Ovary (tissue), 9 donors: ENCODE data around the gene NPRL2. TPM values are rescaled to one million over a fixed set of nuclear protein-coding genes. Genes with fewer than 3 reads are reported as not detected.
A peak's percentile ranks its signal among the peaks of the same experiment; 100 is the strongest.

ENCODE experiments used
- DNase-seq, 5 donors: peaks; one replicate each; pipeline ENCODE4 v3.0.0-alpha.2; 2019 to 2020
- H3K27ac ChIP-seq, 2 donors: fragments of 200-600 bp; one replicate each; pipeline versions ENCODE4 v1.5.1 to v1.8.0; 2019 to 2022
- H3K27me3 ChIP-seq: fragments of 200-600 bp; one replicate; pipeline ENCODE4 v1.8.0; 2022
- H3K36me3 ChIP-seq: fragments of 200-600 bp; sonication (generic); one replicate; pipeline ENCODE4 v1.5.1; 2019
- H3K4me1 ChIP-seq: one replicate; pipeline ENCODE4 v1.8.1; 2013; ENCODE audit warnings: mild to moderate bottlenecking, moderate library complexity; ENCODE audit not compliant: insufficient read depth
- H3K4me3 ChIP-seq: fragments of 200-600 bp; sonication (generic); one replicate; pipeline ENCODE4 v1.5.1; 2017
- H3K9me3 ChIP-seq, 2 donors: fragments of 200-600 bp in 1 of 2; sonication (generic) in 1 of 2; one replicate each; pipeline versions ENCODE4 v1.5.1 to v1.8.1; 2013 to 2019; ENCODE audit warnings: mild to moderate bottlenecking in 1 of 2, moderate library complexity in 1 of 2
- EP300 ChIP-seq: sonication (generic); formaldehyde crosslinking; IDR thresholded peaks from one replicate; pipeline ENCODE4 v1.6.1; 2017; ENCODE audit warnings: antibody characterized with exemption
- POLR2A ChIP-seq: fragments of 450-650 bp; IDR thresholded peaks from one replicate; pipeline ENCODE4 v1.6.1; 2017; ENCODE audit warnings: antibody characterized with exemption, mild to moderate bottlenecking, moderate library complexity
- WGBS, 3 donors: extraction: QIAGEN DNeasy Blood & Tissue Kit in 1 of 3; methylation state at CpG; one replicate each; pipeline versions ENCODE4 v1.1.5 to v1.1.7; 2013 to 2017; 5-methylcytosine and 5-hydroxymethylcytosine counted together
- intact Hi-C, 4 donors: fragments of 100-400 bp; cut with DNase I; formaldehyde crosslinking; loops; one replicate each; pipeline versions ENCODE4 v1.11.0 to v1.15.1; 2022 to 2023
- polyA plus RNA-seq, 2 donors: library from polyadenylated mRNA; stranded (reverse); fragments of 200-250 nt in 1 of 2; fragments of 350-450 nt in 1 of 2; fragmentation: Illumina TruSeq in 1 of 2; extraction: RNeasy Lipid Tissue Mini Kit (QIAGEN cat#74804) in 1 of 2; gene quantifications; one replicate each; pipeline ENCODE4 v1.2.3, GENCODE V29; 2013 to 2014
- total RNA-seq, 7 donors: library from RNA; depleted of rRNA in 2 of 7; stranded (reverse); fragments of >200 nt in 2 of 7; fragmentation: NEBNext Ultra II Directional in 3 of 7; extraction: Animal tissue kit (Norgen Biotek cat#: 25700) in 3 of 7; gene quantifications; one replicate each; pipeline versions ENCODE4 v1.1.0 to v1.2.4, GENCODE V29; 2016 to 2023
- TF ChIP-seq, protein P1 (sequence below), 3 donors: fragments of 450-650 bp in 2 of 3; fragments of 200-600 bp in 1 of 3; IDR thresholded peaks; one replicate each; pipeline versions ENCODE4 v1.5.1 to v1.8.0; 2016 to 2022; ENCODE audit warnings: antibody characterized with exemption in 3 of 3, mild to moderate bottlenecking in 1 of 3
- donor health status: DM: no; HTN: no; CAD: no; lungs with moderate emphysema.
- donor health status: DM: no; HTN: no; CAD: no.
- donor health status: Bipolar disorder and iron deficiency.
- donor health status: DM: yes; HTN: yes; CAD: no.
- donor health status: DM: no; HTN: no; CAD: no.
- donor health status: DM: yes; HTN: yes; CAD: no.

NPRL2 gene
- total and polyA plus RNA-seq, 9 donors = 19.4 to 26.3 (median 21.9) TPM

DNA sequence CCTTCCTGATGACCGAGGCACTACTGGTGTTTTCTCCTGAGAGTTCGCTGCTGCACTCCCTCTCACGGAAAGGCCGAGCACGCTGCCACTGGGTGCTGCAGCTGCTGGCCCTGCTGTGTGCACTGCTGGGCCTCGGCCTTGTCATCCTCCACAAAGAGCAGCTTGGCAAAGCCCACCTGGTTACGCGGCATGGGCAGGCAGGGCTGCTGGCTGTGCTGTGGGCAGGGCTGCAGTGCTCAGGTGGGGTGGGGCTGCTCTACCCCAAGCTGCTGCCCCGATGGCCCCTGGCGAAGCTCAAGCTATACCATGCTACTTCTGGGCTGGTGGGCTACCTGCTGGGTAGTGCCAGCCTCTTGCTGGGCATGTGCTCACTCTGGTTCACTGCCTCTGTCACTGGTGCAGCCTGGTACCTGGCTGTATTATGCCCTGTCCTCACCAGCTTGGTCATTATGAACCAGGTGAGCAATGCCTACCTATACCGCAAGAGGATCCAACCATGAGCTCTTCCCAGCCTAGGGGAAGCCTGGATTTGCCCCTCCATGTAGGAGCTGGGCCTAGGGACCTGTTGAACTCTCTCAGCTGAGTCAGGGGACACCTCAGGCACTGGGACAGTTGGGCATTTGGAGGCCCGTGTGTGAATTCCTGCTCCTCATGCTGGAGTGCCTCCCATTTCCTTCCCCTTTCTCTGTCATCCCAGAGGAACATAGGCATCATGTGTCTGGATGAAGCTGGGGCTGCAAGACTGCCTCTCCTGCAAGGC, 2.9 kb upstream of the NPRL2 start:
- H3K36me3 ChIP-seq = no peaks in the 10 kb centered on the region
- no peak overlapping the region for H3K27ac ChIP-seq
- WGBS, 3 donors = 68 to 77% (median 73%) methylated on average over 12 of the region's 12 CpGs
- no peak for DNase-seq
- TF ChIP-seq, protein P1, sequence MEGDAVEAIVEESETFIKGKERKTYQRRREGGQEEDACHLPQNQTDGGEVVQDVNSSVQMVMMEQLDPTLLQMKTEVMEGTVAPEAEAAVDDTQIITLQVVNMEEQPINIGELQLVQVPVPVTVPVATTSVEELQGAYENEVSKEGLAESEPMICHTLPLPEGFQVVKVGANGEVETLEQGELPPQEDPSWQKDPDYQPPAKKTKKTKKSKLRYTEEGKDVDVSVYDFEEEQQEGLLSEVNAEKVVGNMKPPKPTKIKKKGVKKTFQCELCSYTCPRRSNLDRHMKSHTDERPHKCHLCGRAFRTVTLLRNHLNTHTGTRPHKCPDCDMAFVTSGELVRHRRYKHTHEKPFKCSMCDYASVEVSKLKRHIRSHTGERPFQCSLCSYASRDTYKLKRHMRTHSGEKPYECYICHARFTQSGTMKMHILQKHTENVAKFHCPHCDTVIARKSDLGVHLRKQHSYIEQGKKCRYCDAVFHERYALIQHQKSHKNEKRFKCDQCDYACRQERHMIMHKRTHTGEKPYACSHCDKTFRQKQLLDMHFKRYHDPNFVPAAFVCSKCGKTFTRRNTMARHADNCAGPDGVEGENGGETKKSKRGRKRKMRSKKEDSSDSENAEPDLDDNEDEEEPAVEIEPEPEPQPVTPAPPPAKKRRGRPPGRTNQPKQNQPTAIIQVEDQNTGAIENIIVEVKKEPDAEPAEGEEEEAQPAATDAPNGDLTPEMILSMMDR (IDR thresholded peaks at IDR 0.05) = no peak
- TF ChIP-seq EP300 = no peak
- H3K27me3 ChIP-seq = no peaks in the 10 kb centered on the region
- H3K4me1 ChIP-seq = peaks cover 27% of the 10 kb centered on the region
- intact Hi-C loops = loop anchor here in 2 of 4 donors (5.0 to 10.0 kb wide), 2 partner anchors 251 to 254 kb away; no protein-coding TSS in a partner anchor
- H3K9me3 ChIP-seq = no peaks in the 10 kb centered on the region
- no peak overlapping the region for H3K4me3 ChIP-seq

DNA sequence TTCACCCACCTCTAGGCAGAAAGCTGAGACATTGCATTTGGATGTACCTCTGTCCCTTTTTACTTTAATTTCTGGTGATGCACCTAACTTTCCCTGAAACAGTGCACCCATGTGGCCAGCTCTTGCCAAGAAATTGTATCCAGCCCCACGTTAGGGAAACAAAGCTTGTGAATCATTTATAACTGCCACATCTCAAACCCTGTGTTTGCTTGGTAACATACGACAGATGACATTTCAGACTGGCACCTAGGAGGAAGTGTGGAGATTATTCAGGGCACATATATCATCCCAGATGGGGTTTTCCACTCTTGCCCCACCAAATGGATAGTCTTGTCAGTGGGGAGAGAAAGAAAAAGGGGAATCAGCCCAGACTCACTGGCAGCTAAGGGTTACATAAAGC, 2.2 kb upstream of the NPRL2 start:
- H3K27ac ChIP-seq = no peak overlapping the region
- no peaks in the 10 kb centered on the region for H3K9me3 ChIP-seq
- H3K36me3 ChIP-seq = no peaks in the 10 kb centered on the region
- H3K27me3 ChIP-seq = no peaks in the 10 kb centered on the region
- intact Hi-C loops = loop anchor here in 2 of 4 donors (5.0 to 10.0 kb wide), 2 partner anchors 252 to 255 kb away; no protein-coding TSS in a partner anchor
- no peak for DNase-seq
- H3K4me1 ChIP-seq = peaks cover 24% of the 10 kb centered on the region
- TF ChIP-seq, protein P1 (IDR thresholded peaks at IDR 0.05) = no peak
- no peak for TF ChIP-seq EP300
- no peak for TF ChIP-seq POLR2A
- whole genome bisulfite sequencing, 3 donors = 46 to 53% (median 51%) methylated on average over 2 of the region's 2 CpGs
- H3K4me3 ChIP-seq = no peak overlapping the region

DNA sequence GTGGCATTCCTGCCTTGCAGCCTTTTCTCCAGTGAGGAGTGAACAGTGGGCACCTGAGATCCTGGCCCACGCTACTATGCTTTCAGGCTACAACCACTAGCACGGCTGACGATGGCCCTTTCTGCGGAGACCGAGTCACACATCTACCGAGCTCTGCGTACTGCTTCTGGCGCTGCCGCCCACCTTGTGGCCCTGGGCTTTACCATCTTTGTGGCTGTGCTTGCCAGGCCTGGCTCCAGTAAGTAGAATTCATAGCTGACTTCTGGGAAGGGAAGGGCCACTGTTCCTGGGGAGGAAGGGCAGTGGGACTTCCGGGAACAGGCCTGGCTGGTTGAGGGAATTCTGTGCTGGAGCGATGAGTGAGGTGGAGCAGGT, 735 bp upstream of the NPRL2 start:
- DNase-seq = no peak
- Histone ChIP-seq H3K27ac (peak overlapping the region in 1 of 2 donors; percentile 87), H3K36me3 (no peaks in the 10 kb centered on the region), H3K4me1 (peaks cover 13% of the 10 kb centered on the region), H3K4me3 (peak overlapping the region; percentile 75), H3K27me3 (no peaks in the 10 kb centered on the region), H3K9me3 (no peaks in the 10 kb centered on the region)
- TF ChIP-seq, protein P1 (IDR thresholded peaks at IDR 0.05) = no peak
- TF ChIP-seq EP300 (no peak), POLR2A (no peak)
- 30 to 36% (median 33%) methylated on average over 11 of the region's 11 CpGs for WGBS, 3 donors
- intact Hi-C loops = loop anchor here in 2 of 4 donors (5.0 to 10.0 kb wide), 2 partner anchors 253 to 256 kb away; no protein-coding TSS in a partner anchor

DNA sequence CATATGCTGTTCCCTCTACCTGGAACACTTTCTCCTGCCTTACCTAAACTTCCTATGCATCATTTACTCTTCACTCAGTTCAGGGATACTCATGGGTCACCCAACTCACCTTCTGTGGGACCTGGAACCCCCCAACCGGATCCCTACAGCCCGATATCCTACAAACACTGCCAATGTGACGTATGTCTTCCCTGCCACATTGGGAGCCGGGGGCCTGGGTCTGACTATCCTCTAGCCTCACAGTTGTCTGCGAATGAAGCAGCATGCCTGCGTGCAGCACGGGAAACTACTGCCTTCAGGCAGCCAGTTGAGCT, 405 bp downstream of the NPRL2 start:
- Histone ChIP-seq H3K27ac (peak overlapping the region; percentile 77 to 87), H3K4me3 (peak overlapping the region; percentile 75), H3K4me1 (peaks cover 16% of the 10 kb centered on the region), H3K36me3 (no peaks in the 10 kb centered on the region), H3K9me3 (no peaks in the 10 kb centered on the region), H3K27me3 (no peaks in the 10 kb centered on the region)
- WGBS, 3 donors = 1 to 2% (median 1%) methylated on average over 7 of the region's 7 CpGs
- TF ChIP-seq POLR2A (no peak), EP300 (no peak)
- TF ChIP-seq, protein P1 (IDR thresholded peaks at IDR 0.05) = no peak
- no peak for DNase-seq
- intact Hi-C loops = loop anchor here in 2 of 4 donors (5.0 to 10.0 kb wide), 2 partner anchors 255 to 257 kb away; no protein-coding TSS in a partner anchor
